Activated CD8-positive, alpha-beta T cell treated with anti-CD3 and anti-CD28 coated beads, Interleukin-2, amount 10 ng/mL, durations not matched to agents 7 days and 5 days (primary cell): Measurements from ENCODE around the gene ZNF185. TPM values are rescaled to one million over a fixed set of nuclear protein-coding genes. Genes with fewer than 3 reads are reported as not detected.

Experiments used
- ATAC-seq: fragments of 150-1000 bp; cut with Tn5 transposase; one replicate; pipeline ENCODE4 v1.10.0; 2021; ENCODE audit warnings: moderate library complexity
- CTCF ChIA-PET: fragments of 350-600 bp; sonication (Branson Sonifier 250); formaldehyde crosslinking; loops from one replicate; lab custom pipeline; 2021; ENCODE audit warnings: antibody characterized with exemption; lab: Charles Lee
- POLR2A ChIA-PET: fragments of 350-600 bp; sonication (Branson Sonifier 250); formaldehyde crosslinking; loops from one replicate; lab custom pipeline; 2021; ENCODE audit warnings: antibody characterized with exemption; lab: Charles Lee
- DNase-seq: peaks from one replicate; pipeline ENCODE4 v3.0.0-alpha.2; 2020
- H3K27ac Mint-ChIP-seq: one replicate; pipeline ENCODE4 v1.8.0; 2021; ENCODE audit warnings: mild to moderate bottlenecking, mixed read lengths
- H3K27me3 Mint-ChIP-seq: one replicate; pipeline ENCODE4 v1.8.0; 2021; ENCODE audit warnings: low read depth, mixed read lengths
- H3K36me3 Mint-ChIP-seq: one replicate; pipeline ENCODE4 v1.8.0; 2021; ENCODE audit warnings: low read depth, mixed read lengths
- H3K4me1 Mint-ChIP-seq: one replicate; pipeline ENCODE4 v1.8.0; 2021; ENCODE audit warnings: low read depth, mixed read lengths
- H3K4me3 Mint-ChIP-seq: one replicate; pipeline ENCODE4 v1.8.0; 2021; ENCODE audit warnings: mild to moderate bottlenecking, mixed read lengths
- H3K9me3 Mint-ChIP-seq: one replicate; pipeline ENCODE4 v1.8.0; 2022; ENCODE audit warnings: mixed read lengths; ENCODE audit not compliant: insufficient read depth
- total RNA-seq, 2 experiments: library from RNA; stranded (reverse); gene quantifications; one replicate each; pipeline ENCODE4 v1.2.3, GENCODE V29; 2021

The ZNF185 gene
- total RNA-seq, 2 experiments from 2014 or later, result 0.84 to 0.97 TPM

GRCh38 chrX:152898442-152898841, 575 bp downstream of the ZNF185 start:
- DNase-seq (no peak), ATAC-seq (no peak)
- Mint-ChIP-seq H3K27me3 (peaks cover 15% of the 10 kb centered on the region), H3K9me3 (no peaks in the 10 kb centered on the region), H3K27ac (no peak overlapping the region), H3K4me3 (no peak overlapping the region), H3K36me3 (no peaks in the 10 kb centered on the region), H3K4me1 (no peaks in the 10 kb centered on the region)
- CTCF ChIA-PET, result no interaction called here
- POLR2A ChIA-PET, result no interaction called here

DNA sequence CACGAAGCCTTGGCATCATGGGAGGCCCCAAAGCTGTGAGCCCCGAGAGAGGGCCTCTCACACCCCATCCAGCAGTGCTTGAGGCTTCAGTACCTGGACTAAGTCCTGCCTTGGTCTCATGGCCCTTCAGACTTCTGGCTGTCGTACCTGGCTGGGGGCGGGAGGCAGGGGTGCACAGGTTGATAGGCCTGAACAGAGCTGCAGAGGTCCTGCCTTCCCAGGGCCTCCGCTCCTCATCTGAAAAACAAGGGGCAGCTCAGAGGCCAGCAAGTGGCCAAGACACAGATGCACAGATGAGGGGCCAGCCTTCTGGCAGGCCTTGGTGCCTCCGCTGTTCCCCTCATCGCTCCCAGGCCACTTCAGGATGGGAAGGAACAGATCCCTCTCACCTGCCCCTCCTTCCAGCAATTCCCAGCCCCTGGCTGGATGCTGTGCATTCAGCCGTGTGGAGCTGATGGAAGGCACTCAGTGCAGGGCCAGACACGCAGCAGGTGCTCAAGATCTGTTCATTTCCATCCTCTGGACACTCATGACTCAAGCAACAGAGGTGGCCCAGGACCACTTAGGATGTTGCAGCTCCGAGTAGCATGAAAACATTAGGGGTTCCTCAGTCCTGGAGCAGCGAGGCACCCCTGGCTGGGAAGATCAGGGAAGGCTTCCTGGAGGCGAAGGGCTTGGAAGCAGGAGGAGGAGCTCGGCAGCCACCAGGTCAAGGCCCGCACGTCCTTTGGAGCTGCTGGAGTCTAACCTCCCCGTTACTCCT, 1.4 kb downstream of the ZNF185 start:
- ATAC-seq (no peak), DNase-seq (no peak)
- Mint-ChIP-seq H3K27me3 (peaks cover 15% of the 10 kb centered on the region), H3K9me3 (no peaks in the 10 kb centered on the region), H3K27ac (no peak overlapping the region), H3K4me1 (no peaks in the 10 kb centered on the region), H3K4me3 (no peak overlapping the region), H3K36me3 (no peaks in the 10 kb centered on the region)
- CTCF ChIA-PET, result no interaction called here
- POLR2A ChIA-PET, result no interaction called here

DNA sequence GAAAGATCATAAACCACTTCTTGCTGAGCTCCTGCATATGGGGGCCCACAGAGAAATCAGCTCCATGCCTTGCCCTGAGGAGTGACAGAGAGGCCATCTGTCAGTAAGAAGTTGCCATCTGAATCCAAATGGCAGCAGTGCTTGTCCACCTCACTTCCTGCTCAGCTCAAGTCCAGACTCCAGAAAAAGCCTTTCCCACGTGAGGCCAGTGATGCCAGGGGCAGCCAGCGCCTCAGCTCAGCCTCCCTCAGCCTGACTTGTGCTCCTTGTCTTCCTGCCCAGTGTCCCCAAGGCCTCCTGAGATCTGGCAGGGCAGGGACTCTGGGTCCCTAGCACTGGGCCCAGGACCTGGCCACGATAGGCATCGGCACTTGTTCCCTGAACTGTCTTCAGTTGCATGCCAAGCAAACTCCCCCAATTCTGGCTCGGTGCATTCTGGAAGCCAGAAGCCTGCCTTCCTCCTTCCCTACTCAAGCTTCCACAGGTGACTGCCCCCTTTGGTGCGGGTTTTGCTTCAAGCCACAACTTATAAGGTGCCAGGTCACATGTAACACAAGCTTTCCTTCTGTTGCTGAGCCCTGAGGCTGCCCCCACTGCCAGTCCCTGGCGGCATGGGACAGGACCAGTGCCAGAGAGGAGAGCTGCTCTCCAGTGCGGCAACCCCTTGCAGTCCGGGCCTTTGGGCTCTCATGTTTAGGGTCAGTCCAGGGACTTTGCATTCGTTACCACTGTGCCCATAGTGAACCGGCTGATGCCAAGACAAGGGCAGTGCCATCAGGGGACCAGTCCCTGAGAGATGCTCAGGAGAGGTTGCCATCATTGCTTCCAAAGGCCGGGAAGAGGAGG, 2.2 kb downstream of the ZNF185 start:
- Mint-ChIP-seq H3K36me3 (no peaks in the 10 kb centered on the region), H3K4me1 (no peaks in the 10 kb centered on the region), H3K9me3 (no peaks in the 10 kb centered on the region), H3K27ac (no peak overlapping the region), H3K4me3 (no peak overlapping the region), H3K27me3 (peaks cover 15% of the 10 kb centered on the region)
- POLR2A ChIA-PET, result no interaction called here
- ATAC-seq (no peak), DNase-seq (no peak)
- CTCF ChIA-PET, result no interaction called here

DNA sequence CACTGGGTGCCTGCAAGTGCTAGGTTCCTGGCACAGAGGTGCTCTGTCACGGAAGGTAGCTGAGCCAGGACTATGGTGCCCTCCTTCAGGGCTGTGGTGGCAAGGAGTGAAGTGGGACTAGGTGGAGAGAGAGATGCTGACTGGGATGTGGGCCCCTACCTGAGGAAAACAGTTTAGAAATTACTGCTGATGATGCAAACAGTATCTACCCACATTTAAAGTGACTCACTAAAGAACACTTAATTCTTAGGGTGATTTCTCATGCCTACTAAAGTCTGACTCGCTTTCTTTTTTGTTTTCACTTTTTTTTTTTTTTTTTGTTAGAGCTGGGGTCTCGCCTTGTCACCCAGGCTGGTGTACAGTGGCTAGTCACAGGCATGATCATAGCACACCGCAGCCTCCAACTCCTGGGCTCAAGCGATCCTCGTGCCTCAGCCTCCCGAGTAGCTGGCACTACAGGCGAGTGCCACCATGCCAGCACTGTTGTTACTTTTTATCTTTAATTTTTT, 3.1 kb downstream of the ZNF185 start:
- H3K9me3 Mint-ChIP-seq, result no peaks in the 10 kb centered on the region
- no peaks in the 10 kb centered on the region for H3K4me1 Mint-ChIP-seq
- no peak for DNase-seq
- no peak for ATAC-seq
- no peak overlapping the region for H3K27ac Mint-ChIP-seq
- ChIA-PET POLR2A (no interaction called here), CTCF (no interaction called here)
- H3K36me3 Mint-ChIP-seq, result no peaks in the 10 kb centered on the region
- H3K27me3 Mint-ChIP-seq, result peaks cover 15% of the 10 kb centered on the region
- no peak overlapping the region for H3K4me3 Mint-ChIP-seq

GRCh38 chrX:152901816-152902501, 4.1 kb downstream of the ZNF185 start:
- no peaks in the 10 kb centered on the region for H3K36me3 Mint-ChIP-seq
- POLR2A ChIA-PET, result no interaction called here
- no peak for DNase-seq
- no peaks in the 10 kb centered on the region for H3K4me1 Mint-ChIP-seq
- no peak overlapping the region for H3K27ac Mint-ChIP-seq
- CTCF ChIA-PET, result no interaction called here
- no peaks in the 10 kb centered on the region for H3K9me3 Mint-ChIP-seq
- H3K4me3 Mint-ChIP-seq, result no peak overlapping the region
- no peak for ATAC-seq
- peaks cover 6% of the 10 kb centered on the region for H3K27me3 Mint-ChIP-seq

DNA sequence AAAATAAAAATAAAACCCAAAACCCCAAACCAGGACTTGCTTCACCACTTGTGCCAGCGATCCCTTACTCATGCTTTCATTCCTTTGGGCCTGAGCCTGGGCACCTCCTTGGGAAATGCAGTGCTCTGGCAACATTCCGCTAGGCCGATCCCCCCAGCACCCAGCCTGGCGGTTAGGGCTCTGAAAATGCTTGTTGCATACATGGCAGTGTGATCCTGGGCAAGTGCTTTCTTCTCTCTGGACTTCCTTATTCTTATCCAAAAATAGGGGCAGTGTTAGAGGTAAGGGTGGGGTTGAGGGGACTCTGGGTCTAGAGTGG, 4.6 kb downstream of the ZNF185 start:
- POLR2A ChIA-PET, result no interaction called here
- H3K4me3 Mint-ChIP-seq, result no peak overlapping the region
- peaks cover under 1% of the 10 kb centered on the region for H3K27me3 Mint-ChIP-seq
- no peak for DNase-seq
- ATAC-seq, result no peak
- H3K36me3 Mint-ChIP-seq, result no peaks in the 10 kb centered on the region
- no peaks in the 10 kb centered on the region for H3K9me3 Mint-ChIP-seq
- CTCF ChIA-PET, result no interaction called here
- no peak overlapping the region for H3K27ac Mint-ChIP-seq
- no peaks in the 10 kb centered on the region for H3K4me1 Mint-ChIP-seq

GRCh38 chrX:152903589-152903988, 5.7 kb downstream of the ZNF185 start:
- Mint-ChIP-seq H3K27me3 (no peaks in the 10 kb centered on the region), H3K27ac (no peak overlapping the region), H3K4me1 (no peaks in the 10 kb centered on the region), H3K9me3 (no peaks in the 10 kb centered on the region), H3K4me3 (no peak overlapping the region), H3K36me3 (no peaks in the 10 kb centered on the region)
- DNase-seq (no peak), ATAC-seq (no peak)
- ChIA-PET POLR2A (no interaction called here), CTCF (interaction anchor here (1.0 kb wide), 2 partner anchors 14 to 22 kb away, joined by 3 read pairs; no protein-coding TSS in a partner anchor)

GRCh38 chrX:152904151-152905080, 6.5 kb downstream of the ZNF185 start:
- Mint-ChIP-seq H3K4me1 (no peaks in the 10 kb centered on the region), H3K27ac (no peak overlapping the region), H3K36me3 (no peaks in the 10 kb centered on the region), H3K27me3 (no peaks in the 10 kb centered on the region), H3K4me3 (no peak overlapping the region), H3K9me3 (no peaks in the 10 kb centered on the region)
- ChIA-PET POLR2A (no interaction called here), CTCF (interaction anchor here (0.8 to 2.0 kb wide), 4 partner anchors 10 to 21 kb away, joined by 3 to 10 read pairs (median 3); no protein-coding TSS in a partner anchor)
- DNase-seq (peak; percentile 37), ATAC-seq (peak; percentile 42)

- Mint-ChIP-seq H3K27ac (no peak overlapping the region), H3K36me3 (no peaks in the 10 kb centered on the region), H3K4me3 (no peak overlapping the region), H3K27me3 (no peaks in the 10 kb centered on the region), H3K4me1 (no peaks in the 10 kb centered on the region), H3K9me3 (no peaks in the 10 kb centered on the region)
- CTCF ChIA-PET, result interaction anchor here (0.8 to 2.0 kb wide), 2 partner anchors 10 to 21 kb away, joined by 3 to 10 read pairs; no protein-coding TSS in a partner anchor
- no peak for DNase-seq
- POLR2A ChIA-PET, result no interaction called here
- ATAC-seq, result no peak
Observed at GRCh38 chrX:152905081-152905420, 7.2 kb downstream of the ZNF185 start.

- Mint-ChIP-seq H3K4me3 (no peak overlapping the region), H3K9me3 (no peaks in the 10 kb centered on the region), H3K4me1 (no peaks in the 10 kb centered on the region), H3K36me3 (no peaks in the 10 kb centered on the region), H3K27ac (no peak overlapping the region), H3K27me3 (no peaks in the 10 kb centered on the region)
- CTCF ChIA-PET, result no interaction called here
- POLR2A ChIA-PET, result no interaction called here
- ATAC-seq (no peak), DNase-seq (no peak)
Observed at GRCh38 chrX:152907084-152907651, 9.3 kb downstream of the ZNF185 start.

GRCh38 chrX:152908486-152908885, 10.6 kb downstream of the ZNF185 start:
- ATAC-seq (no peak), DNase-seq (no peak)
- Mint-ChIP-seq H3K4me3 (no peak overlapping the region), H3K27me3 (no peaks in the 10 kb centered on the region), H3K9me3 (no peaks in the 10 kb centered on the region), H3K4me1 (no peaks in the 10 kb centered on the region), H3K27ac (no peak overlapping the region), H3K36me3 (no peaks in the 10 kb centered on the region)
- ChIA-PET POLR2A (no interaction called here), CTCF (no interaction called here)
